Measurements from ENCODE around the gene CRAMP1. TPM values are rescaled to one million over a fixed set of nuclear protein-coding genes. Genes with fewer than 3 reads are reported as not detected.

CRAMP1 gene
- total RNA-seq, 1 experiment from 2014 or later: 8.1 TPM

- no peak for DNase-seq (ENCODE audit: low spot score)
These were observed 15.6 kb upstream of the CRAMP1 start for GRCh38 chr16:1596516-1596915.

GRCh38 chr16:1597154-1597553 lies 15.0 kb upstream of the CRAMP1 start:
- DNase-seq (ENCODE audit: low spot score): no peak

GRCh38 chr16:1601031-1601430 lies 11.1 kb upstream of the CRAMP1 start:
- DNase-seq (ENCODE audit: low spot score): no peak

GRCh38 chr16:1601489-1601888 lies 10.7 kb upstream of the CRAMP1 start:
- no peak for DNase-seq (ENCODE audit: low spot score)

- no peak for DNase-seq (ENCODE audit: low spot score)
These were observed 9.9 kb upstream of the CRAMP1 start for GRCh38 chr16:1602285-1602684.

- no peak for DNase-seq (ENCODE audit: low spot score)
These were observed 5.4 kb upstream of the CRAMP1 start for GRCh38 chr16:1606774-1607173.

- DNase-seq (ENCODE audit: low spot score): no peak
These were observed 4.2 kb upstream of the CRAMP1 start for GRCh38 chr16:1607971-1608370.

- DNase-seq (ENCODE audit: low spot score): peak; percentile 75
These were observed 1.9 kb upstream of the CRAMP1 start for GRCh38 chr16:1610071-1610898.

- DNase-seq (ENCODE audit: low spot score): no peak
These were observed 1.1 kb upstream of the CRAMP1 start for GRCh38 chr16:1610899-1611632.

- no peak for DNase-seq (ENCODE audit: low spot score)
These were observed 1.1 kb downstream of the CRAMP1 start for GRCh38 chr16:1613211-1613622.

- no peak for DNase-seq (ENCODE audit: low spot score)
These were observed 1.7 kb downstream of the CRAMP1 start for GRCh38 chr16:1613728-1614455.

GRCh38 chr16:1614456-1615102 lies 2.4 kb downstream of the CRAMP1 start:
- no peak for DNase-seq (ENCODE audit: low spot score)

- no peak for DNase-seq (ENCODE audit: low spot score)
These were observed 3.6 kb downstream of the CRAMP1 start for GRCh38 chr16:1615761-1616160.

GRCh38 chr16:1619976-1620375 lies 7.8 kb downstream of the CRAMP1 start:
- no peak for DNase-seq (ENCODE audit: low spot score)

GRCh38 chr16:1620391-1620790 lies 8.2 kb downstream of the CRAMP1 start:
- DNase-seq (ENCODE audit: low spot score): no peak

GRCh38 chr16:1621851-1622250 lies 9.7 kb downstream of the CRAMP1 start:
- no peak for DNase-seq (ENCODE audit: low spot score)

- no peak for DNase-seq (ENCODE audit: low spot score)
These were observed 14.2 kb downstream of the CRAMP1 start for GRCh38 chr16:1626327-1626726.

- DNase-seq (ENCODE audit: low spot score): no peak
These were observed 14.6 kb downstream of the CRAMP1 start for GRCh38 chr16:1626776-1627175.

- DNase-seq (ENCODE audit: low spot score): no peak
These were observed 18.5 kb downstream of the CRAMP1 start for GRCh38 chr16:1630450-1631213.

- no peak for DNase-seq (ENCODE audit: low spot score)
These were observed 19.1 kb downstream of the CRAMP1 start for GRCh38 chr16:1631230-1631629.
